HepG2 (cell line): ENCODE measurements around the gene NUBP2. TPM values are rescaled to one million over a fixed set of nuclear protein-coding genes. Genes with fewer than 3 reads are reported as not detected.

Experiments used
- AKAP8 ChIP-seq: sonication (generic); formaldehyde crosslinking; IDR thresholded peaks from 2 replicates; pipeline ENCODE4 v1.5.1; 2020; ENCODE audit warnings: mild to moderate bottlenecking, missing genetic modification reagents
- ATAD3A ChIP-seq: sonication (generic); formaldehyde crosslinking; IDR thresholded peaks from 2 replicates; pipeline ENCODE4 v1.4.0; 2020; ENCODE audit warnings: missing genetic modification reagents
- ATF4 ChIP-seq, 2 experiments: fragments of 450-650 bp in 1 of 2; sonication (generic) in 1 of 2; formaldehyde crosslinking; IDR thresholded peaks; 2 replicates each; pipeline versions ENCODE4 v1.5.0 to v1.8.0; 2020 to 2022; ENCODE audit warnings: mild to moderate bottlenecking in 1 of 2, missing genetic modification reagents in 1 of 2
- BRCA1 ChIP-seq: sonication (generic); formaldehyde crosslinking; IDR thresholded peaks from 2 replicates; pipeline ENCODE4 v1.4.0; 2020; ENCODE audit warnings: missing genetic modification reagents
- ETV5 ChIP-seq: IDR thresholded peaks from 2 replicates; pipeline ENCODE4 v1.6.1; 2018; ENCODE audit warnings: missing biosample characterization, missing genetic modification reagents, inconsistent platforms, borderline replicate concordance
- NRL ChIP-seq: sonication (generic); formaldehyde crosslinking; IDR thresholded peaks from 2 replicates; pipeline ENCODE4 v1.5.0; 2020; ENCODE audit warnings: missing genetic modification reagents, mild to moderate bottlenecking, moderate library complexity, borderline replicate concordance
- PAX8 ChIP-seq: sonication (generic); formaldehyde crosslinking; IDR thresholded peaks from 2 replicates; pipeline ENCODE4 v1.8.0; 2022; ENCODE audit warnings: mild to moderate bottlenecking, missing genetic modification reagents, borderline replicate concordance
- SIX4 ChIP-seq: sonication (generic); formaldehyde crosslinking; IDR thresholded peaks from 2 replicates; pipeline ENCODE4 v1.4.0; 2020; ENCODE audit warnings: missing genetic modification reagents
- SMAD9 ChIP-seq: sonication (generic); formaldehyde crosslinking; IDR thresholded peaks from 2 replicates; pipeline ENCODE4 v1.5.1; 2020; ENCODE audit warnings: mild to moderate bottlenecking, missing genetic modification reagents
- TERF1 ChIP-seq: sonication (generic); formaldehyde crosslinking; IDR thresholded peaks from 2 replicates; pipeline ENCODE4 v1.8.0; 2022; ENCODE audit warnings: mild to moderate bottlenecking, missing genetic modification reagents, moderate library complexity
- ZFP36 ChIP-seq: fragments of 150-350 bp; IDR thresholded peaks from 2 replicates; pipeline ENCODE4 v1.6.1; 2018; ENCODE audit warnings: borderline replicate concordance, low read length, low read depth; ENCODE audit not compliant: partially characterized antibody
- ZFP90 ChIP-seq: sonication (generic); formaldehyde crosslinking; IDR thresholded peaks from 2 replicates; pipeline ENCODE4 v1.8.0; 2022; ENCODE audit warnings: missing genetic modification reagents, mild to moderate bottlenecking, inconsistent platforms, borderline replicate concordance
- ZMYM4 ChIP-seq: sonication (generic); formaldehyde crosslinking; IDR thresholded peaks from 2 replicates; pipeline ENCODE4 v1.8.1; 2023; ENCODE audit warnings: mild to moderate bottlenecking, missing genetic modification reagents
- ZNF10 ChIP-seq: sonication (generic); formaldehyde crosslinking; IDR thresholded peaks from 2 replicates; pipeline ENCODE4 v1.4.0; 2020; ENCODE audit warnings: mild to moderate bottlenecking, low read depth, missing genetic modification reagents, borderline replicate concordance
- ZNF251 ChIP-seq: sonication (generic); formaldehyde crosslinking; IDR thresholded peaks from 2 replicates; pipeline ENCODE4 v1.9.0; 2021; ENCODE audit warnings: mild to moderate bottlenecking, missing genetic modification reagents
- ZSCAN5A ChIP-seq: sonication (generic); formaldehyde crosslinking; IDR thresholded peaks from 2 replicates; pipeline ENCODE4 v1.8.0; 2022; ENCODE audit warnings: mild to moderate bottlenecking, missing genetic modification reagents, borderline replicate concordance
- polyA plus RNA-seq, 8 experiments: library from polyadenylated mRNA; depleted of rRNA in 3 of 8; stranded (reverse) in 7 of 8; unstranded in 1 of 8; fragments of >200 nt; fragmentation: Illumina TruSeq in 4 of 8; extraction: Trizol in 4 of 8; gene quantifications; 2 replicates each; pipeline versions ENCODE4 v1.2.1 to v1.2.3, GENCODE V29; 2011 to 2016; ENCODE audit warnings: low read depth in 4 of 8, missing spikeins in 1 of 8, mixed read lengths in 1 of 8; ENCODE audit not compliant: insufficient read depth in 1 of 8
- total RNA-seq, 5 experiments: library from RNA; depleted of rRNA; stranded (reverse); fragments of >200 nt; fragmentation: Illumina TruSeq; extraction: Trizol; gene quantifications; 2 replicates each; pipeline ENCODE4 v1.2.3, GENCODE V29; 2016; ENCODE audit warnings: low read depth in 1 of 5

The NUBP2 gene
- total and polyA plus RNA-seq, 2 of the 13 experiments (the other 11 are each of a cell fraction or from before 2014, with no cell fraction given): 25.7 to 61.5 TPM

- TF ChIP-seq ZFP90 (CRISPR knock-in tag) (0 out of 2 replicates have a peak, but pooled peaks have one; percentile 58), ATF4 (CRISPR knock-in tag; IDR thresholded peaks at IDR 0.05) (no peak), BRCA1 (CRISPR knock-in tag) (0 out of 2 replicates have a peak, but pooled peaks have one; percentile 79), ZSCAN5A (CRISPR knock-in tag) (no peak; the same call in 1 of the 2 replicates), TERF1 (CRISPR knock-in tag) (no peak), PAX8 (CRISPR knock-in tag) (no peak), ZFP36 (no peak), NRL (CRISPR knock-in tag) (0 out of 2 replicates have a peak, but pooled peaks have one; percentile 36), ATAD3A (CRISPR knock-in tag) (no peak), AKAP8 (CRISPR knock-in tag) (no peak; the same call in 1 of the 2 replicates), ZNF251 (CRISPR knock-in tag) (no peak), ZMYM4 (CRISPR knock-in tag) (peak; percentile 57), ZNF10 (CRISPR knock-in tag) (no peak), SIX4 (CRISPR knock-in tag) (no peak), ETV5 (CRISPR knock-in tag) (peak; percentile 41; the same call in 1 of the 2 replicates), SMAD9 (CRISPR knock-in tag) (no peak)
These were observed 50.2 kb downstream of the NUBP2 start (continued) for GRCh38 chr16:1832838-1833454.
